Cardiac muscle cell (in vitro differentiated cells and primary cell): ENCODE measurements around the gene NUDT14. TPM values are rescaled to one million over a fixed set of nuclear protein-coding genes. Genes with fewer than 3 reads are reported as not detected.

ENCODE experiments used
- DNase-seq, 2 donors: peaks; one replicate each; pipeline versions ENCODE4 v3.0.0 to v3.0.0-alpha.2; 2010 to 2017; ENCODE audit warnings: low read depth in 1 of 2, low spot score in 1 of 2
- H3K27ac ChIP-seq: fragments of 200-600 bp; sonication (generic); 2 replicates; pipeline ENCODE4 v1.5.1; 2016
- H3K27me3 ChIP-seq: fragments of 200-600 bp; sonication (generic); 2 replicates; pipeline ENCODE4 v1.6.0; 2016; ENCODE audit warnings: control low read depth
- H3K36me3 ChIP-seq: fragments of 200-600 bp; sonication (generic); 2 replicates; pipeline ENCODE4 v1.5.1; 2016; ENCODE audit warnings: control low read depth
- H3K4me1 ChIP-seq: fragments of 200-600 bp; sonication (generic); 2 replicates; pipeline ENCODE4 v1.8.1; 2017; ENCODE audit warnings: low read depth, mild to moderate bottlenecking, mixed run types
- H3K4me3 ChIP-seq: fragments of 200-600 bp; sonication (generic); 2 replicates; pipeline ENCODE4 v1.5.1; 2016; ENCODE audit warnings: mild to moderate bottlenecking
- H3K9me3 ChIP-seq: fragments of 200-600 bp; sonication (generic); 2 replicates; pipeline ENCODE4 v1.5.1; 2017; ENCODE audit warnings: low read depth, mild to moderate bottlenecking, control low read depth
- polyA plus RNA-seq: library from polyadenylated mRNA; unstranded; fragments of >200 nt; fragmentation: Nextera tagmentation; extraction: Ambion mirVana; gene quantifications from 2 replicates; pipeline ENCODE4 v1.2.1, GENCODE V29; 2016
- total RNA-seq: library from RNA; depleted of rRNA; stranded (reverse); fragments of >200 nt; gene quantifications from 2 replicates; pipeline ENCODE4 v1.2.3, GENCODE V29; 2016
- TF ChIP-seq, protein P1 (sequence below): IDR thresholded peaks from 2 replicates; pipeline ENCODE4 v1.5.1; 2012; ENCODE audit warnings: low read depth, mild to moderate bottlenecking, low read length

The NUDT14 gene
- total and polyA plus RNA-seq, 2 experiments from 2014 or later, result 41.3 to 64.3 TPM

DNA sequence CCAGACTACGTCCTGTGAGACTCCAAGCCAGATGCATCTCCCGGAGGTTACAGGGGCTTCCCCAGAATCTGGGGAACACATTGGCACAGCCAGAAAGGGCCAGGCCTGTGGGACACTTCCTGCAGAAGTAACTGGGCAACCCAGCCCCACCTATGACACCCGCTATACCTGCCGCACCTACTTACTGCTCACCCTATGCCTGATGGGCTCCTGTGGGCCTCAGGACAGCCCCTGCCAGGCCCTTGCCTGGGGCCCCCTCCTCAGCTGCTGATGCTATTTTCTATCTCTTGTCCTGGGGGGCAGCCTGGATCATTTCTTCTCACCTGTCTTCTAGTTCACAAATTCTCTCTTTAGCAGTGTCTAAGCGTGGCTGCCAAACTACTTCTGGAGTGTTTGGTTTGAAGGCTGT, 41.3 kb downstream of the NUDT14 start:
- no peak for DNase-seq
- peaks cover 3% of the 10 kb centered on the region for H3K36me3 ChIP-seq
- TF ChIP-seq, protein P1, sequence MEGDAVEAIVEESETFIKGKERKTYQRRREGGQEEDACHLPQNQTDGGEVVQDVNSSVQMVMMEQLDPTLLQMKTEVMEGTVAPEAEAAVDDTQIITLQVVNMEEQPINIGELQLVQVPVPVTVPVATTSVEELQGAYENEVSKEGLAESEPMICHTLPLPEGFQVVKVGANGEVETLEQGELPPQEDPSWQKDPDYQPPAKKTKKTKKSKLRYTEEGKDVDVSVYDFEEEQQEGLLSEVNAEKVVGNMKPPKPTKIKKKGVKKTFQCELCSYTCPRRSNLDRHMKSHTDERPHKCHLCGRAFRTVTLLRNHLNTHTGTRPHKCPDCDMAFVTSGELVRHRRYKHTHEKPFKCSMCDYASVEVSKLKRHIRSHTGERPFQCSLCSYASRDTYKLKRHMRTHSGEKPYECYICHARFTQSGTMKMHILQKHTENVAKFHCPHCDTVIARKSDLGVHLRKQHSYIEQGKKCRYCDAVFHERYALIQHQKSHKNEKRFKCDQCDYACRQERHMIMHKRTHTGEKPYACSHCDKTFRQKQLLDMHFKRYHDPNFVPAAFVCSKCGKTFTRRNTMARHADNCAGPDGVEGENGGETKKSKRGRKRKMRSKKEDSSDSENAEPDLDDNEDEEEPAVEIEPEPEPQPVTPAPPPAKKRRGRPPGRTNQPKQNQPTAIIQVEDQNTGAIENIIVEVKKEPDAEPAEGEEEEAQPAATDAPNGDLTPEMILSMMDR, result no peak

DNA sequence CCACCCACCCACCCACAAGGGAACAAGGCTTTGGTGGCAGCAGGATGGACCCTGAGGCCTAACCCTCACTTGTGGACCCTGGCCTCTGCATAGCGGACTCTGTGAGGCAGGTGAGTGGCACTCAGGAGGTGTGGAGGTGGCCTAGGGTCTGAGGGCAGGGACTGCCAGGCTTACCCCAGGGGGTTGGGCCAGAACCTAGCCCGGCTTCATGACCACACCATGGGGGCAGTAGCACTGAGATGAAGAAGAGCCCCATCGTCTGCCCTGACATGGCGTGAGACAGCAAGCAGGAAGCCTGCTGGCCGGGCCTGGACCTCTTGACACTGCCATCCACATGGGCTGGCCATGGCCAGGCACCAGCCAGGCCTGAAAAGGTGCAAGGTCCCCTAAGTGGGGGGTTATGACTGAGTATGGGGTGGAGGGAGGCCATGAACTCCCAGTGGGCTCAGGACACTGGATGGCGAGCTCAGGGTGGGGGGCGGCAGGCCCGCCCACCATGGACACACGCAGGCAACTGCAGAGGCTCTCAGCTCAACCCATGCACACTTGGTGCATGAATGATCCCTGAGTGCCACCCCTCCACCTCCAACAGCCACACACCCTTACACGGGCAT, 41.8 kb downstream of the NUDT14 start:
- Histone ChIP-seq H3K4me1 (no peaks in the 10 kb centered on the region), H3K4me3 (no peak overlapping the region), H3K27me3 (no peaks in the 10 kb centered on the region), H3K36me3 (peaks cover 3% of the 10 kb centered on the region), H3K27ac (no peak overlapping the region), H3K9me3 (no peaks in the 10 kb centered on the region)
- TF ChIP-seq, protein P1, result no peak
- DNase-seq, result no peak

More for the DNA sequence above, 41.3 kb downstream of the NUDT14 start:
- H3K27ac ChIP-seq, result no peak overlapping the region
- no peaks in the 10 kb centered on the region for H3K27me3 ChIP-seq
- no peaks in the 10 kb centered on the region for H3K4me1 ChIP-seq
- no peaks in the 10 kb centered on the region for H3K9me3 ChIP-seq
- H3K4me3 ChIP-seq, result no peak overlapping the region

DNA sequence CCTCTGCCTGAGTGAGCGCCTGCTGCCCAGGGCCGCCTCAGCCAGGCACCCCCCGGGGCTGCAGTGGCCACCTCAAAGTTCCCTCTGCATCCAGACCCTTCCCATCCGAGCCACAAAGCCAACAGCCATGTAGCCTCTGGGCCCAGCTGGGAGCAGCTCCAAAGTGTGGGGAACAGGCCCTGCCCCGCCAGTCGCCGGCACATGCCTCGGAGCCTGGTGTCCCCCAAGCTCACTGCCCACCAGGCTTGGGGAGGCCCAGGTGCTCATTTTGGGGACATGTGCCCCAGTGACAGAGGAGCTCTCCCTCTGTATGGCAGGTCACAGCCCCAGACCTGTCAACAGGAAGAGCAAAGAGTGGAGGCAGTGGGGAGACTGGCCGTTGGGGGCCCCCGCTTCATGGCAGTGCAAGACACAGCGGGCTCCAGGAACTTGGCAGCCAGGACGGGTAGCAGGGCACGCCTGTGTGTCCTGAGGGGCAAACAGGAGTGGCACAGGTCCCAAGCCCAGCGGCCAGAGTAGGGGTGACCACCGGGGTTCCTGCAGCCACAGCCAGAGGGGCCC, 42.5 kb downstream of the NUDT14 start:
- DNase-seq, result no peak
- Histone ChIP-seq H3K36me3 (peaks cover 3% of the 10 kb centered on the region), H3K27me3 (no peaks in the 10 kb centered on the region), H3K9me3 (no peaks in the 10 kb centered on the region), H3K4me3 (no peak overlapping the region), H3K27ac (no peak overlapping the region), H3K4me1 (no peaks in the 10 kb centered on the region)
- TF ChIP-seq, protein P1, result no peak

DNA sequence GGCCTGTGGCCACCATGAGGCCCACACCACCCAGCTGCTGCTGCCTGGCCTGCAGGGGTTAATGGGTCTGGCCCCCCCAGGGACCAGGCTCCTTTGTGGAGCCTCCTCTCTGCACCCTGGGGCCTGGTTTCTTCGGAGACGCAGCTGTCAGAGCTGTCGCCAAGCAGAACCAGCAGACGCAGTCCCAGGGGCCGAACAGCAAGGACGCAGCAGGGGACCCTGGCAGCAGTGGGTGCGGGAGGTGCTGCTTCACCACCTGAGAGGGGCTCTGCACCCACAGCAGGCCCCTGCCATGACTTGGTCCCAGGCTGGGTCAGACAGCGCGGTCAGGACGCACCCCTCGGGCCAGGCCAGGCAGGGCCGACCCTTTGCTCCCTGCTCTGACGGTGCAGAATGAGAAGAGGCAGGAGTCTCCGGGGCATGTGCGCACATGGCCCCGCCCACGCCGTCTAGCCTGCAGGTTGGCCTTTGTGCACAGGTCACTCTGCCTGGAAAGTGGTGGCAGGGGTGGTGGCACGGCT, 43.0 kb downstream of the NUDT14 start:
- DNase-seq, result no peak
- Histone ChIP-seq H3K27ac (no peak overlapping the region), H3K36me3 (peaks cover 3% of the 10 kb centered on the region)

DNA sequence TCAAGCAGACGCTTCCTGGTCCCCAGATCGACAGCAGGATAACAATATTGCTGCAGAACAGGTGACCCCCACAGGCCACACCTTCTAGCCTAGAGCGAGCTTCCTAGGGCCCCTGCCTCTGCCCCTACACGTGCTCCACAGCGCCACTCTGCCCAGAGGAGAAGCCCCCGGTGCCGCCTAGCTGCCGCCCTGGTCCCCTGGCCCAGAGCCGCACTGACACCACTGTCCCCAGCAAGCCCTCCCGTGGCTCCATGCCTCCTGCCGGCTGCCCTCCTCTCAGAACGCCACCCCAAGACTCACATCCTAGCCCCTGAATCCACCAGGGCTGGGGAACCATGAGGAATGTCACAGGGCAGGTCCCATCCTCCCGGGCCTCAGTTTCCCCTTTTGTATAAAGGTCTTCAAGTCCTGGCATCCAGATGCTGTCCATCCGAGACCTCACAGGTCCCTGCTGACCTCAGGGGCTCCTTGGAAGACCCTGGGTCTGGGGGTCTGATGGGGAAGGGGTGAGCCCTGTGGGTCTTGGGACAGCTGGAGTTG, 43.6 kb downstream of the NUDT14 start:
- Histone ChIP-seq H3K27me3 (no peaks in the 10 kb centered on the region), H3K4me3 (no peak overlapping the region), H3K4me1 (no peaks in the 10 kb centered on the region), H3K27ac (no peak overlapping the region), H3K36me3 (peaks cover 3% of the 10 kb centered on the region), H3K9me3 (no peaks in the 10 kb centered on the region)
- TF ChIP-seq, protein P1, result no peak
- DNase-seq, result no peak

More for the DNA sequence above, 43.0 kb downstream of the NUDT14 start:
- no peaks in the 10 kb centered on the region for H3K27me3 ChIP-seq
- H3K4me1 ChIP-seq, result no peaks in the 10 kb centered on the region
- H3K9me3 ChIP-seq, result no peaks in the 10 kb centered on the region
- H3K4me3 ChIP-seq, result no peak overlapping the region
- TF ChIP-seq, protein P1, result no peak
